Right lobe of liver (tissue), 6 donors: ENCODE data around the gene KCTD20. TPM values are rescaled to one million over a fixed set of nuclear protein-coding genes. Genes with fewer than 3 reads are reported as not detected.

Experiments
- ATAC-seq, 4 donors: fragments of 200-7000 bp; cut with Tn5 transposase; one replicate each; pipeline ENCODE4 v1.9.1; 2020; ENCODE audit warnings: mild to moderate bottlenecking in 4 of 4, moderate library complexity in 4 of 4
- DNase-seq, 3 donors: peaks; one replicate each; pipeline ENCODE4 v3.0.0-alpha.2; 2020
- H3K27ac ChIP-seq, 3 donors: fragments of 200-600 bp; one replicate each; pipeline ENCODE4 v1.8.0; 2022
- H3K27me3 ChIP-seq, 2 donors: fragments of 200-600 bp; one replicate each; pipeline ENCODE4 v1.8.0; 2022
- H3K36me3 ChIP-seq, 4 donors: fragments of 200-600 bp; sonication (generic) in 1 of 4; one replicate each; pipeline versions ENCODE4 v1.5.1 to v1.8.0; 2017 to 2022; ENCODE audit warnings: control low read depth in 1 of 4
- H3K4me1 ChIP-seq, 4 donors: fragments of 200-600 bp; sonication (generic) in 1 of 4; one replicate each; pipeline versions ENCODE4 v1.5.1 to v1.8.0; 2017 to 2022; ENCODE audit warnings: control low read depth in 1 of 4
- H3K4me3 ChIP-seq, 3 donors: fragments of 200-600 bp; one replicate each; pipeline ENCODE4 v1.8.0; 2022
- H3K9me3 ChIP-seq, 4 donors: fragments of 200-600 bp; sonication (generic) in 1 of 4; one replicate each; pipeline versions ENCODE4 v1.5.1 to v1.8.0; 2017 to 2022; ENCODE audit warnings: control low read depth in 1 of 4
- CTCF ChIP-seq, 4 donors: fragments of 200-600 bp in 3 of 4; fragments of 450-650 bp in 1 of 4; IDR thresholded peaks; one replicate each; pipeline versions ENCODE4 v1.5.1 to v1.8.0; 2016 to 2022; ENCODE audit warnings: antibody characterized with exemption in 4 of 4, mild to moderate bottlenecking in 2 of 4
- POLR2A ChIP-seq: fragments of 450-650 bp; IDR thresholded peaks from one replicate; pipeline ENCODE4 v1.6.1; 2017; ENCODE audit warnings: antibody characterized with exemption, mild to moderate bottlenecking
- WGBS: methylation state at CpG from one replicate; pipeline ENCODE4 v1.1.6; 2018; ENCODE audit warnings: low coverage, low lambda C conversion rate; ENCODE audit not compliant: insufficient coverage; ENCODE audit errors: missing lambda C conversion rate; 5-methylcytosine and 5-hydroxymethylcytosine counted together
- intact Hi-C, 2 donors: fragments of 100-400 bp; cut with DNase I; formaldehyde crosslinking; loops; one replicate each; pipeline versions ENCODE4 v1.11.2 to v1.14.1; 2022
- total RNA-seq, 6 experiments: library from RNA; depleted of rRNA in 2 of 6; stranded (reverse); fragments of >200 nt in 2 of 6; fragmentation: NEBNext Ultra II Directional in 3 of 6; extraction: Animal tissue kit (Norgen Biotek cat#: 25700) in 3 of 6; gene quantifications; one replicate each; pipeline versions ENCODE4 v1.1.0 to v1.2.4, GENCODE V29; 2016 to 2023
- donor health status: DM: no; HTN: yes; CAD: no.
- donor health status: DM: no; HTN: no; CAD: no.
- donor health status: DM: no; HTN: no; CAD: no.
- donor health status: DM: no; HTN: yes; CAD: no.
- donor health status: DM: no; HTN: yes; CAD: no.

Gene KCTD20
- total RNA-seq, 6 experiments from 2014 or later = 24.8 to 48.8 (median 33.5) TPM

- peak; percentile 40 to 76 (median 70) for ATAC-seq
These were observed 67.6 kb downstream of the KCTD20 start for GRCh38 chr6:36510365-36510764.

GRCh38 chr6:36514554-36515456 is 72.0 kb downstream of the KCTD20 start:
- TF ChIP-seq CTCF (IDR thresholded peaks at IDR 0.05) = no peak
- no peak for TF ChIP-seq POLR2A

More at GRCh38 chr6:36510365-36510764, 67.6 kb downstream of the KCTD20 start:
- no peak overlapping the region for H3K4me3 ChIP-seq
- no peaks in the 10 kb centered on the region for H3K9me3 ChIP-seq
- 23% methylated on average over 3 of the region's 3 CpGs for WGBS
- peaks cover 0 to 13% (median 4%) of the 10 kb centered on the region in 4 donors for H3K4me1 ChIP-seq
- peaks cover 0 to 2% (median 0%) of the 10 kb centered on the region in 4 donors for H3K36me3 ChIP-seq
- H3K27me3 ChIP-seq = no peaks in the 10 kb centered on the region
- intact Hi-C loops = no loop called here
- no peak for TF ChIP-seq POLR2A
- TF ChIP-seq CTCF (IDR thresholded peaks at IDR 0.05) = no peak
- DNase-seq = peak; percentile 62 to 91 (median 83)
- H3K27ac ChIP-seq = no peak overlapping the region

GRCh38 chr6:36515844-36516243 is 73.0 kb downstream of the KCTD20 start:
- Histone ChIP-seq H3K27ac (peak overlapping the region in 2 of 3 donors; percentile 25 to 61), H3K27me3 (no peaks in the 10 kb centered on the region), H3K36me3 (peaks cover 0 to 4% (median 2%) of the 10 kb centered on the region in 4 donors), H3K4me3 (no peak overlapping the region), H3K4me1 (peaks cover 0 to 30% (median 13%) of the 10 kb centered on the region in 4 donors), H3K9me3 (no peaks in the 10 kb centered on the region)
- TF ChIP-seq CTCF (IDR thresholded peaks at IDR 0.05) = no peak
- no peak for TF ChIP-seq POLR2A
- ATAC-seq (no peak), DNase-seq (no peak)
- 8% methylated on average over 3 of the region's 3 CpGs for WGBS
- intact Hi-C loops = no loop called here

More at GRCh38 chr6:36514554-36515456, 72.0 kb downstream of the KCTD20 start:
- Histone ChIP-seq H3K27me3 (no peaks in the 10 kb centered on the region), H3K36me3 (peaks cover 0 to 2% (median under 1%) of the 10 kb centered on the region in 4 donors), H3K4me1 (peaks cover 0 to 30% (median 13%) of the 10 kb centered on the region in 4 donors), H3K4me3 (peak overlapping the region in 1 of 3 donors; percentile 1), H3K27ac (peak overlapping the region; percentile 3 to 61 (median 36)), H3K9me3 (no peaks in the 10 kb centered on the region)
- intact Hi-C loops = no loop called here
- ATAC-seq = peak; percentile 77 to 91 (median 82)
- peak in 2 of 3 donors; percentile 62 to 68 for DNase-seq
- 32% methylated on average over 8 of the region's 8 CpGs for WGBS

GRCh38 chr6:36516559-36516958 is 73.8 kb downstream of the KCTD20 start:
- peaks cover 0 to 11% (median 2%) of the 10 kb centered on the region in 4 donors for H3K36me3 ChIP-seq
- ATAC-seq (peak; percentile 58 to 85 (median 76)), DNase-seq (peak; percentile 43 to 80 (median 78))
- peak overlapping the region in 2 of 3 donors; percentile 25 to 61 for H3K27ac ChIP-seq
- no peak for TF ChIP-seq CTCF (IDR thresholded peaks at IDR 0.05)
- H3K9me3 ChIP-seq = no peaks in the 10 kb centered on the region
- WGBS = 58% methylated on average over 3 of the region's 4 CpGs
- H3K27me3 ChIP-seq = no peaks in the 10 kb centered on the region
- H3K4me3 ChIP-seq = no peak overlapping the region
- H3K4me1 ChIP-seq = peaks cover 0 to 30% (median 13%) of the 10 kb centered on the region in 4 donors
- intact Hi-C loops = no loop called here
